ENCODE measurements around the gene DNAAF1. TPM values are rescaled to one million over a fixed set of nuclear protein-coding genes. Genes with fewer than 3 reads are reported as not detected.

The DNAAF1 gene
- under 1 TPM in 1 of 2 experiments, not detected in 1; 0.25 TPM for total RNA-seq

DNA sequence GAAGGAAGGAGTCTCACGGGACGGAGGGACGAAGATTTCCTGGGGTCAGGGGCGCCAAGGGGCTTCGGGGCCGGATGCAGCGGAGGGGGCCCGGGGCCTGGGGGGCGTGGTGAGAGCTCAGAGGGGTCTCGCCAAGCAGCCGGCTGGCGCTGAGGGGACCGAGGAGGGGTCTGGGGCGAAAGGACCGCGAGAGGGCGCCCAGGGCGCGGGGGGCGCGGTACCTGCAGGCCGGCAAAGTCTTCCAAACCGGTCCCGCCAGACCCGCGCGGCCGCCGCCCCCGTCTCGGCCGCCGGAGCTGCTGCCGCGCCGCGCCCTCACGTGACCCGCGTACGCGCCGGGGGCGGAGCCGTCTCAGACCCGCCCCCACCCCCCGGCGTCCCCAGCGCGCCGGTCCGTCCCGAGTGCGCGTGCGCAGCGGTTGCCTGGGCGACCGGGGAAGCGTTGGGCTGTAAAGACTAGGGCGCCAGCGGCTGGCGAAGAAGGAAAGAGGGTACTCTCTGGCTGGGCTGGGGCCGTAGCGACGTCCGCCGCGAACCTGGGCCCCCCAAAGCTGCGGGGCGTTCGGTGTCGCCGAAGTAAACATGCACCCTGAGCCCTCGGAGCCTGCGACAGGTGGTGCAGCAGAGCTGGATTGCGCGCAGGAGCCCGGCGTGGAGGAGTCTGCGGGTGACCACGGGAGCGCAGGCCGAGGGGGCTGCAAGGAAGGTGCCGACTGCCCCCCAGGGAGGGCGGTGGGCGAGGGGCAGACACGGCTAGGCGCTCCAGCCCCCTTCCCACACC is at the start of gene DNAAF1, which contains the start of gene HSDL1:
Gene DNAAF1, plus strand, starts transcription at position 450 of the 781 bp plus-strand sequence. Its CDS starts 133 bp downstream, at position 583.
Gene HSDL1, minus strand, starts transcription at position 319 of the 781 bp plus-strand sequence. CDS start 13,856 bp downstream, outside the sequence.
- DNase-seq, result peak; percentile 92
- no peaks in the 10 kb centered on the region for H3K9me3 Mint-ChIP-seq
- H3K36me3 Mint-ChIP-seq (ENCODE audit: low read depth), result no peaks in the 10 kb centered on the region
- H3K4me3 Mint-ChIP-seq, result peak within 1 kb of the TSS; percentile 96
- peaks cover 15% of the 10 kb centered on the region for H3K4me1 Mint-ChIP-seq
- peaks cover 6% of the 10 kb centered on the region for H3K27me3 Mint-ChIP-seq
- CTCF ChIA-PET, result interaction anchor here (0.7 to 2.3 kb wide), 3 partner anchors 11 to 42 kb away, joined by 3 to 12 read pairs (median 6); partner anchors contain the start of genes MBTPS1 and TAF1C
- peak within 1 kb of the TSS; percentile 80 for H3K27ac Mint-ChIP-seq
- POLR2A ChIA-PET, result no interaction called here

DNA sequence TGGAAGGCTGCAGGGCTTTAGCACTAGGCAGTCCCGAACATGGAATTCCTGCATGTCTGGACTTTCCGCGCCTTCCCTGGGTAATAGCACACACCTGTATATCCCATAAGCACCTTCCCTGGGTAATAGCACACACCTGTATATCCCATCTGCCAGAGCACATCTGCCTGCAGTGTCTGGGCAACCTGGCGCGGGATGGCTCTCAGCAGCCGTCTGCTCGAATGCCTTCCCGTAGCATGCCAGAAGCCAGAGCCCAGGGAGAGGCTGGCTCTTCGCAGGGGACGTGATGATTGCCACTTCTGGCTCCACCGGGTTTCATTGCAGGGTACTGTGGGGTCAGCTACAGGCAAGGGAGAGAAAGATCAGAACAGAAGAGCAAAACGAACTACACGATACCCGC is 49.6 kb upstream of the DNAAF1 start:
- Mint-ChIP-seq H3K9me3 (no peaks in the 10 kb centered on the region), H3K27ac (no peak overlapping the region), H3K27me3 (no peaks in the 10 kb centered on the region), H3K4me3 (no peak overlapping the region), H3K4me1 (peaks cover 17% of the 10 kb centered on the region), H3K36me3 (ENCODE audit: low read depth) (peaks cover 51% of the 10 kb centered on the region)
- ChIA-PET POLR2A (interaction anchor here (0.7 kb wide), 1 partner anchor 11 kb away, joined by 3 read pairs; no protein-coding TSS in a partner anchor), CTCF (interaction anchor here (1.0 kb wide), 1 partner anchor 91 kb away, joined by 3 read pairs; the partner anchor contains the start of gene TAF1C)
- DNase-seq, result no peak

- Mint-ChIP-seq H3K36me3 (ENCODE audit: low read depth) (peaks cover 47% of the 10 kb centered on the region), H3K4me3 (no peak overlapping the region), H3K27me3 (no peaks in the 10 kb centered on the region), H3K27ac (no peak overlapping the region), H3K9me3 (no peaks in the 10 kb centered on the region), H3K4me1 (peaks cover 18% of the 10 kb centered on the region)
- POLR2A ChIA-PET, result no interaction called here
- CTCF ChIA-PET, result no interaction called here
- no peak for DNase-seq
Measured at GRCh38 chr16:84096447-84097005, 48.6 kb upstream of the DNAAF1 start.

DNA sequence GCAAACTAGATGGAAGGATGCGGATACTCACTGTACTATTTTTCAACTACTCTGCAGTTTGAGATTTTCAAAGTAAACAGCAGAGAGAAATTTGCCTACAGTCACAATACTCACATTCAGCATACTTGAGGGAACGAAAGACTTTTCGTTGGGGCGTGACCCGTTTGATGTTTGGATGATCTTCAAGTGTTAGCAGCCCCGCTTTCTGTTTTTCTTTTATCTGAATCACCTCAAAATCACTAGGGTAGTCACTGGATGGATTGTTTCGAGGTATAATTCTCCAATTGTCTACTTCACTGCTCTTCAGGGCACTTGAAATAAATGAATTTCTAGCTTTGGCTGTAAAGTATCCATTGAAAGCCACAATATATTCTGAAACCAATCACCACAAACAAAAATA is 46.2 kb upstream of the DNAAF1 start:
- DNase-seq, result no peak
- Mint-ChIP-seq H3K4me1 (peaks cover 22% of the 10 kb centered on the region), H3K36me3 (ENCODE audit: low read depth) (peaks cover 41% of the 10 kb centered on the region), H3K4me3 (no peak overlapping the region), H3K9me3 (no peaks in the 10 kb centered on the region), H3K27ac (peak overlapping the region; percentile 13), H3K27me3 (no peaks in the 10 kb centered on the region)
- ChIA-PET CTCF (no interaction called here), POLR2A (no interaction called here)

GRCh38 chr16:84103678-84104077 is 41.4 kb upstream of the DNAAF1 start:
- no peaks in the 10 kb centered on the region for H3K9me3 Mint-ChIP-seq
- no peak overlapping the region for H3K27ac Mint-ChIP-seq
- ChIA-PET CTCF (interaction anchor here (1.0 to 1.8 kb wide), 2 partner anchors 19 to 83 kb away, joined by 3 to 4 read pairs; partner anchors contain the start of gene TAF1C), POLR2A (no interaction called here)
- no peak for DNase-seq
- H3K4me1 Mint-ChIP-seq, result peaks cover 27% of the 10 kb centered on the region
- H3K27me3 Mint-ChIP-seq, result no peaks in the 10 kb centered on the region
- peaks cover 19% of the 10 kb centered on the region for H3K36me3 Mint-ChIP-seq (ENCODE audit: low read depth)
- H3K4me3 Mint-ChIP-seq, result no peak overlapping the region

GRCh38 chr16:84104231-84104630 is 40.9 kb upstream of the DNAAF1 start:
- Mint-ChIP-seq H3K9me3 (no peaks in the 10 kb centered on the region), H3K27me3 (no peaks in the 10 kb centered on the region), H3K36me3 (ENCODE audit: low read depth) (peaks cover 14% of the 10 kb centered on the region), H3K4me1 (peaks cover 24% of the 10 kb centered on the region), H3K27ac (no peak overlapping the region), H3K4me3 (no peak overlapping the region)
- CTCF ChIA-PET, result interaction anchor here (1.0 to 1.8 kb wide), 2 partner anchors 19 to 83 kb away, joined by 3 to 4 read pairs; partner anchors contain the start of gene TAF1C
- POLR2A ChIA-PET, result no interaction called here
- no peak for DNase-seq

- Mint-ChIP-seq H3K27ac (no peak overlapping the region), H3K27me3 (no peaks in the 10 kb centered on the region), H3K36me3 (ENCODE audit: low read depth) (peaks cover 11% of the 10 kb centered on the region), H3K9me3 (no peaks in the 10 kb centered on the region), H3K4me1 (peaks cover 18% of the 10 kb centered on the region), H3K4me3 (no peak overlapping the region)
- ChIA-PET POLR2A (no interaction called here), CTCF (interaction anchor here (1.0 to 1.5 kb wide), 4 partner anchors 11 to 629 kb away, joined by 3 to 5 read pairs (median 4); partner anchors contain the start of gene MBTPS1)
- DNase-seq, result no peak
Measured at GRCh38 chr16:84105301-84105815, 39.8 kb upstream of the DNAAF1 start.

DNA sequence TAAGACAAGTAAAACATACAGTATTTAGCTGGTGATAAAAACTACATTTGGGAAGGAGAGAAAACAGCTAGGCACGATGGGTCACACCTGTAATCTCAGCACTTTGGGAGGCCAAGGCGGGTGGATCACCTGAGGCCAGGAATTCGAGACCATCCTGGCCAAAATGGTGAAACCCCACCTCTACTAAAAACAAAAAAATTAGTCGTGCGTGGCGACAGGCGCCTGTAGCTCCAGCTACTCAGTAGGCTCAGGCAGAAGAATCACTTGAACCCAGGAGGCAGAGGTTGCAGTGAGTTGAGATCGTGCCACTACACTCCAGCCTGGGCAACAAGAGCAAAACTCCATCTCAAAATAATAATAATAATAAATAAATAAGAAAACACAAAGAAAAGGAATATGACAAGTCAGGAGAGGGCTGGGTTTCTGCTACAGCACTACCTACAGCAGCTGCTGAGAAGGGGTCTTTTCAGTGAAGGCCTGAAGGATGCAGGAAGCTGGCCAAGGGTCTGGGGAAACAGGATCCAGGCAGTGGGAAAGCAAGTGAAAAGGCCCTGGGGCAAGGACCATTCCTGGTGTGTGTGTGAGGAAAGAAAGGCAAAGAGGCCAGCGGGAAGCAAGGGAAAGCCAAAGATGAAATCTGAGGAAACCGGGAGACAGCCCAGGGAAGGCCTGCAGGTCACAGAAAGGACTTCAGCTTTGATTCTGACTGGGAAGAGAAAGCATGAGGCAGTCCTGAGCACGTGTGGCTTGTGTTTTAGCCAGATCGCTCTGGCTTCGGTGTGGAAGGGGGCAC is 39.0 kb upstream of the DNAAF1 start:
- no peaks in the 10 kb centered on the region for H3K27me3 Mint-ChIP-seq
- H3K9me3 Mint-ChIP-seq, result no peaks in the 10 kb centered on the region
- peaks cover 26% of the 10 kb centered on the region for H3K4me1 Mint-ChIP-seq
- DNase-seq, result no peak
- no peak overlapping the region for H3K27ac Mint-ChIP-seq
- H3K36me3 Mint-ChIP-seq (ENCODE audit: low read depth), result peaks cover 14% of the 10 kb centered on the region
- H3K4me3 Mint-ChIP-seq, result no peak overlapping the region
- POLR2A ChIA-PET, result no interaction called here
- CTCF ChIA-PET, result interaction anchor here (1.0 to 1.5 kb wide), 4 partner anchors 11 to 628 kb away, joined by 3 to 5 read pairs (median 4); partner anchors contain the start of gene MBTPS1

DNA sequence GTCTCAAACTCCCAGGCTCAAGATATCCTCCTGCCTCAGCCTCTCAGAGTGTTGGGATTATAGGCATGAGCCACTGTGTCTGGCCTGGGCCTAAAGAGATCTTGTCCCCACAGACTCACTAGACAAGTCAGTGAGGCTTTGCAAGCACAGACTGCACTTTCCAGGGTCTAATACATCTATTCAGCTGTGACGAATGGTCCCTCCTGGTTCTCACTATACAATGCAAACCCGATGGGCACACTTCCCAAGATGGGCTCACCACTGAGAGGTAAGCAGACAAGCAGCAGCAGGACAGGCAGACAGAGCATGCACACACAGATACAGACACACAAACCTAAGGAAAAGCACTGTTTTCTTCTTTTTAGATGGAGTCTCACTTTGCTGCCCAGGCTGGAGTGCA is 37.2 kb upstream of the DNAAF1 start:
- Mint-ChIP-seq H3K36me3 (ENCODE audit: low read depth) (peaks cover 8% of the 10 kb centered on the region), H3K4me3 (no peak overlapping the region), H3K4me1 (peaks cover 21% of the 10 kb centered on the region), H3K9me3 (no peaks in the 10 kb centered on the region), H3K27ac (no peak overlapping the region), H3K27me3 (no peaks in the 10 kb centered on the region)
- DNase-seq, result no peak
- ChIA-PET POLR2A (no interaction called here), CTCF (interaction anchor here (1.0 to 1.5 kb wide), 2 partner anchors 29 to 79 kb away, joined by 4 read pairs; no protein-coding TSS in a partner anchor)

- no peak overlapping the region for H3K27ac Mint-ChIP-seq
- H3K4me3 Mint-ChIP-seq, result no peak overlapping the region
- no peaks in the 10 kb centered on the region for H3K9me3 Mint-ChIP-seq
- POLR2A ChIA-PET, result no interaction called here
- peaks cover 23% of the 10 kb centered on the region for H3K4me1 Mint-ChIP-seq
- CTCF ChIA-PET, result no interaction called here
- H3K27me3 Mint-ChIP-seq, result no peaks in the 10 kb centered on the region
- DNase-seq, result no peak
- H3K36me3 Mint-ChIP-seq (ENCODE audit: low read depth), result peaks cover 8% of the 10 kb centered on the region
Measured at GRCh38 chr16:84109598-84110335, 35.3 kb upstream of the DNAAF1 start.

- DNase-seq, result no peak
- Mint-ChIP-seq H3K4me3 (no peak overlapping the region), H3K27me3 (no peaks in the 10 kb centered on the region), H3K27ac (no peak overlapping the region), H3K36me3 (ENCODE audit: low read depth) (peaks cover 8% of the 10 kb centered on the region), H3K9me3 (no peaks in the 10 kb centered on the region), H3K4me1 (peaks cover 24% of the 10 kb centered on the region)
- ChIA-PET CTCF (no interaction called here), POLR2A (no interaction called here)
Measured at GRCh38 chr16:84110527-84110926, 34.6 kb upstream of the DNAAF1 start.

- ChIA-PET CTCF (no interaction called here), POLR2A (no interaction called here)
- H3K36me3 Mint-ChIP-seq (ENCODE audit: low read depth), result peaks cover 7% of the 10 kb centered on the region
- H3K9me3 Mint-ChIP-seq, result no peaks in the 10 kb centered on the region
- no peaks in the 10 kb centered on the region for H3K27me3 Mint-ChIP-seq
- no peak for DNase-seq
- no peak overlapping the region for H3K27ac Mint-ChIP-seq
- no peak overlapping the region for H3K4me3 Mint-ChIP-seq
- peaks cover 25% of the 10 kb centered on the region for H3K4me1 Mint-ChIP-seq
Measured at GRCh38 chr16:84111525-84111924, 33.6 kb upstream of the DNAAF1 start.
